Ectodermal cell (in vitro differentiated cells): ENCODE results near the gene TMEM8B.

Source experiments
- H3K27ac ChIP-seq: 2 replicates; pipeline ENCODE4 v1.7.0; 2013; ENCODE audit warnings: mild to moderate bottlenecking, low read depth, low read length; ENCODE audit not compliant: insufficient read depth, poor library complexity, severe bottlenecking
- H3K27me3 ChIP-seq: 2 replicates; pipeline ENCODE4 v1.7.0; 2013; ENCODE audit warnings: mild to moderate bottlenecking, low read length; ENCODE audit not compliant: insufficient read depth, control insufficient read depth, poor library complexity, severe bottlenecking
- H3K36me3 ChIP-seq: one replicate; pipeline ENCODE4 v1.7.0; 2013; ENCODE audit warnings: low read length; ENCODE audit not compliant: control insufficient read depth, insufficient read depth
- H3K4me1 ChIP-seq: one replicate; pipeline ENCODE4 v1.7.0; 2013; ENCODE audit warnings: low read length; ENCODE audit not compliant: control insufficient read depth, insufficient read depth
- H3K4me3 ChIP-seq: 2 replicates; pipeline ENCODE4 v1.7.0; 2013; ENCODE audit warnings: low read depth, low read length, control low read depth; ENCODE audit not compliant: insufficient read depth
- H3K9me3 ChIP-seq: 2 replicates; pipeline ENCODE4 v1.7.0; 2013; ENCODE audit warnings: mild to moderate bottlenecking, low read length, moderate library complexity; ENCODE audit not compliant: control insufficient read depth
- WGBS, 2 experiments: methylation state at CpG; one replicate each; pipeline ENCODE4 v1.1.7; 2013; ENCODE audit warnings: missing lambda C conversion rate in 2 of 2; 5-methylcytosine and 5-hydroxymethylcytosine counted together

TMEM8B gene

GRCh38 chr9:35826071-35826701 is 2.8 kb upstream of the TMEM8B start:
- Histone ChIP-seq H3K4me3 (no peak overlapping the region), H3K36me3 (no peaks in the 10 kb centered on the region), H3K4me1 (peaks cover 10% of the 10 kb centered on the region), H3K27ac (peak overlapping the region; percentile 23), H3K9me3 (no peaks in the 10 kb centered on the region), H3K27me3 (no peaks in the 10 kb centered on the region)
- WGBS, 2 experiments, result 68 to 71% methylated on average over 4 of the region's 4 CpGs

GRCh38 chr9:35827486-35827885 is 1.5 kb upstream of the TMEM8B start:
- Histone ChIP-seq H3K4me3 (no peak overlapping the region), H3K4me1 (peaks cover 10% of the 10 kb centered on the region), H3K27ac (no peak overlapping the region), H3K36me3 (no peaks in the 10 kb centered on the region), H3K9me3 (no peaks in the 10 kb centered on the region), H3K27me3 (no peaks in the 10 kb centered on the region)
- WGBS, 2 experiments, result 96 to 100% methylated on average over 2 to 3 of the region's 3 CpGs

- 7 to 12% methylated on average over 21 of the region's 21 CpGs for WGBS, 2 experiments
- Histone ChIP-seq H3K4me1 (peaks cover 10% of the 10 kb centered on the region), H3K27me3 (no peaks in the 10 kb centered on the region), H3K27ac (peak within 1 kb of the TSS; percentile 68), H3K9me3 (no peaks in the 10 kb centered on the region), H3K36me3 (no peaks in the 10 kb centered on the region), H3K4me3 (peak within 1 kb of the TSS; percentile 63)
Observed at GRCh38 chr9:35828716-35829083, 328 bp upstream of the TMEM8B start, which contains the start of gene FAM221B. Gene FAM221B (minus strand): TSS chr9:35828732. CDS start chr9:35826161, 2,571 bp downstream.

- Histone ChIP-seq H3K9me3 (no peaks in the 10 kb centered on the region), H3K27ac (no peak overlapping the region), H3K4me3 (peak overlapping the region; percentile 63), H3K27me3 (no peaks in the 10 kb centered on the region), H3K4me1 (peaks cover 10% of the 10 kb centered on the region), H3K36me3 (no peaks in the 10 kb centered on the region)
- WGBS, 2 experiments, result 41 to 51% methylated on average over 2 of the region's 2 CpGs
Observed at GRCh38 chr9:35829764-35830096, 702 bp downstream of the TMEM8B start.

- Histone ChIP-seq H3K4me1 (peaks cover 10% of the 10 kb centered on the region), H3K27ac (no peak overlapping the region)
- WGBS, 2 experiments, result 90 to 94% methylated on average over 4 of the region's 4 CpGs
Observed at GRCh38 chr9:35831040-35831439, 2.0 kb downstream of the TMEM8B start.

GRCh38 chr9:35832814-35833213 is 3.8 kb downstream of the TMEM8B start:
- 88 to 94% methylated on average over 5 of the region's 5 CpGs for WGBS, 2 experiments
- peaks cover 10% of the 10 kb centered on the region for H3K4me1 ChIP-seq
- H3K36me3 ChIP-seq, result no peaks in the 10 kb centered on the region
- H3K27ac ChIP-seq, result no peak overlapping the region
- no peaks in the 10 kb centered on the region for H3K27me3 ChIP-seq
- no peak overlapping the region for H3K4me3 ChIP-seq
- H3K9me3 ChIP-seq, result no peaks in the 10 kb centered on the region

More at GRCh38 chr9:35831040-35831439, 2.0 kb downstream of the TMEM8B start:
- no peaks in the 10 kb centered on the region for H3K36me3 ChIP-seq
- H3K9me3 ChIP-seq, result no peaks in the 10 kb centered on the region
- H3K4me3 ChIP-seq, result no peak overlapping the region
- no peaks in the 10 kb centered on the region for H3K27me3 ChIP-seq

- WGBS, 2 experiments, result 92% methylated on average over 14 of the region's 14 CpGs
- Histone ChIP-seq H3K4me3 (no peak overlapping the region), H3K36me3 (no peaks in the 10 kb centered on the region), H3K27ac (no peak overlapping the region), H3K4me1 (peaks cover 6% of the 10 kb centered on the region), H3K27me3 (no peaks in the 10 kb centered on the region), H3K9me3 (no peaks in the 10 kb centered on the region)
Observed at GRCh38 chr9:35834260-35835215, 5.5 kb downstream of the TMEM8B start.

- H3K27me3 ChIP-seq, result no peaks in the 10 kb centered on the region
- H3K36me3 ChIP-seq, result no peaks in the 10 kb centered on the region
- H3K27ac ChIP-seq, result no peak overlapping the region
- H3K4me1 ChIP-seq, result no peaks in the 10 kb centered on the region
- 86 to 89% methylated on average over 3 of the region's 3 CpGs for WGBS, 2 experiments
- no peak overlapping the region for H3K4me3 ChIP-seq
- H3K9me3 ChIP-seq, result no peaks in the 10 kb centered on the region
Observed at GRCh38 chr9:35835216-35835632, 6.2 kb downstream of the TMEM8B start.

GRCh38 chr9:35835766-35836165 is 6.7 kb downstream of the TMEM8B start:
- Histone ChIP-seq H3K36me3 (no peaks in the 10 kb centered on the region), H3K4me3 (no peak overlapping the region), H3K4me1 (no peaks in the 10 kb centered on the region), H3K27me3 (no peaks in the 10 kb centered on the region), H3K9me3 (no peaks in the 10 kb centered on the region), H3K27ac (no peak overlapping the region)
- WGBS, 2 experiments, result 92 to 93% methylated on average over 2 of the region's 2 CpGs

GRCh38 chr9:35836595-35836994 is 7.6 kb downstream of the TMEM8B start:
- no peaks in the 10 kb centered on the region for H3K9me3 ChIP-seq
- H3K36me3 ChIP-seq, result no peaks in the 10 kb centered on the region
- no peak overlapping the region for H3K27ac ChIP-seq
- no peaks in the 10 kb centered on the region for H3K27me3 ChIP-seq
- H3K4me1 ChIP-seq, result no peaks in the 10 kb centered on the region
- WGBS, 2 experiments, result 95 to 96% methylated on average over 5 of the region's 5 CpGs
- no peak overlapping the region for H3K4me3 ChIP-seq
